Measurements from ENCODE around the gene ZNF784.

ZNF784 gene

DNA sequence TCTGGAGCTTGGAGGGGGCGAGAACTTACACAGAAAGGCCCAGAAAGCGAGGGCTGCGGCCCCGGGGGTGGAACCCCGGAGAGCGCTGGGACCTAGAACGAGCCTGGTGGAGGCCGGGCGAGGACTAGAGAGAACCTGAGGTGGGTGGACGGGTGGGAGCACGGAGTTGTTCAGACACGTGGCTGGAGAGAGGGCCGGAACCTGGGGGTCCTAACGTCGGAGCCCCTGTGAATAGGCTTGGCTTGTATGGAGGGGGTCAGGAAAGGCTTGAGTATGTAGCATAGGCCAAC lies 19.5 kb upstream of the ZNF784 start:
- Histone ChIP-seq H3K9me3 (ENCODE audit: control insufficient read depth in 1 of 2, low read length in 2 of 2) (no peaks in the 10 kb centered on the region), H3K4me3 (ENCODE audit: low read depth in 1 of 2, low read length in 2 of 2) (peak overlapping the region; percentile 65 to 91), H3K9ac (ENCODE audit: low read depth in 1 of 2, low read length in 2 of 2) (peak overlapping the region; percentile 62 to 81), H3K27me3 (ENCODE audit: control insufficient read depth in 1 of 2, insufficient read depth in 2 of 2, low read length in 2 of 2) (no peaks in the 10 kb centered on the region), H3K27ac (ENCODE audit: low read depth, low read length) (no peak overlapping the region), H3K36me3 (ENCODE audit: control insufficient read depth in 1 of 2, insufficient read depth in 2 of 2, low read length in 2 of 2) (peaks cover 9 to 14% of the 10 kb centered on the region in 2 donors), H3K4me1 (ENCODE audit: control insufficient read depth in 1 of 2, insufficient read depth in 2 of 2, low read length in 2 of 2) (peaks cover 32 to 53% of the 10 kb centered on the region in 2 donors)

DNA sequence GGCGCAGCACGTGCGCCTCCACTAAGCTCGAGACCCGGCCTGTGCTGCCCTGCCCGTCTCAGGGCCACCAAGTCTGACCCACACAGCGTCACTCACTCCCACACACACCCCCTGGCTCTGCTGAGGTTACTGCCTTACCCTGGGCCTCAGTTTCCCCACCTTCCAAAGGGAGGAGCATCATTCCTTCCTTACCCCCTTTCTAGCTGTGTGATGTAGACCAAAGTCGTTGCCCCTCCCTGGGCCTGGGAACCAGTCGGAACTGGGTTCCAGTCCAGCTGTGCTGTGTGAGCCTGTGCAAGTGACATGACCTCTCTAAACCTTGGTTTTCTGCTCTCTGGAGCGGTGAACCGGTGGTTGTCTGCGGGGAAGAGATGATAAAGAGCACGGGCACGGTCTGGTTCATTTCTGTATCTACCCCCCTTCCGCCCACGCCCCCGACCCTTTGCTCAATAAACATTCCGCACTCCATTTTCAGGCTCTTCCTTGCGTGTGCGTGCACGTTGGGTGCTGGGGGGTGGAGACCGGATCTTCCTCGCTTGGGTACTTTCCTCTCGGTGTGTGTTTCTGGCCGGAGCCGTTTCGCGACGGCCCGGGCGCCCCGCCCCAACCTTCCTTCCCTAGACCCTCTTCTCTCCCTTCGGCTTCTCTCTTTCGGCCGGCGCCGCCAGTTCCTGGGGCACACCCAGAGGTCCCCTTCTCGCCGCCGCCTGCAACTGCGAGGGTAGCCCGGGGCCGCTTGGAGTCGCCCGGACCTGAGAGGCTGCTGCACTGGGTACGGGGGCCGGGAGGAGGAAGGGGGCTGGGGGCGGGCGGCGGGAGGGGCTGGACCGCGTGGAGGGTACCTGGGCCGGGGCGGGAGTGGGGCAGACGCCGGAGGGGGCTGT lies 18.9 kb upstream of the ZNF784 start, which contains the start of gene ZNF581:
Gene ZNF581 (plus strand): TSS at position 647 of the 884 bp plus-strand sequence. CDS start 923 bp downstream, outside the sequence.
- Histone ChIP-seq H3K9me3 (ENCODE audit: control insufficient read depth in 1 of 2, low read length in 2 of 2) (no peaks in the 10 kb centered on the region), H3K27ac (ENCODE audit: low read depth, low read length) (peak within 1 kb of the TSS; percentile 23), H3K9ac (ENCODE audit: low read depth in 1 of 2, low read length in 2 of 2) (peak within 1 kb of the TSS; percentile 62 to 81), H3K4me3 (ENCODE audit: low read depth in 1 of 2, low read length in 2 of 2) (peak within 1 kb of the TSS; percentile 65 to 91), H3K36me3 (ENCODE audit: control insufficient read depth in 1 of 2, insufficient read depth in 2 of 2, low read length in 2 of 2) (peaks cover 9 to 14% of the 10 kb centered on the region in 2 donors), H3K4me1 (ENCODE audit: control insufficient read depth in 1 of 2, insufficient read depth in 2 of 2, low read length in 2 of 2) (peaks cover 32 to 49% of the 10 kb centered on the region in 2 donors), H3K27me3 (ENCODE audit: control insufficient read depth in 1 of 2, insufficient read depth in 2 of 2, low read length in 2 of 2) (no peaks in the 10 kb centered on the region)

DNA sequence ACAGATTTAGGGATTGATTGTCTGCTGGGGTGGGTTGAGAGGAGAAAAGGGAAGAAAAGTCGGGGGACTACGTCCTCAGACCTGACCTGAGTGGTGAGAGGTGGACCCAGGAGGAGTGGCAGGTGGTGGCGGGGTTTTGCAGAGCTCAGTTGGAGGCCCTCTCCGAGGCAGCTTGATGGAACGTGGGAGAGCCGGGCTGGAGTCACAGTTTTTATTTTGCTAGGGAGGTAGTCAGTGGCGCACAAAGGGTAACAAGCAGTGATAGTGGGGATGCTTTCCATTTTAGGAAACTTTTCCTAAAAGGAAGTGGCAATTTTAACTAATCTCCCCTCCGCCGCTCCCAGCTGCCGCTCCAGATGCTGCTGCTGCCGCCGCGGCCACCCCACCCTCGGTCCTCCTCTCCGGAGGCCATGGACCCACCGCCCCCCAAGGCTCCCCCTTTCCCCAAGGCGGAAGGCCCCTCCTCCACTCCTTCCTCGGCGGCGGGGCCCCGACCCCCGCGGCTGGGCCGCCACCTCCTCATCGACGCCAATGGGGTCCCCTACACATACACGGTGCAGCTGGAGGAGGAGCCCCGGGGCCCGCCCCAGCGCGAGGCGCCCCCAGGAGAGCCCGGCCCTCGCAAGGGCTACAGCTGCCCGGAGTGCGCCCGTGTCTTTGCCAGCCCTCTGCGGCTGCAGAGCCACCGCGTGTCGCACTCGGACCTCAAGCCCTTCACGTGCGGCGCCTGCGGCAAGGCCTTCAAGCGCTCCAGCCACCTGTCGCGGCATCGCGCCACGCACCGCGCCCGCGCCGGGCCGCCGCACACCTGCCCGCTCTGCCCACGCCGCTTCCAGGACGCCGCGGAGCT lies 18.0 kb upstream of the ZNF784 start:
- Histone ChIP-seq H3K4me3 (ENCODE audit: low read depth in 1 of 2, low read length in 2 of 2) (peak overlapping the region; percentile 65 to 91), H3K27ac (ENCODE audit: low read depth, low read length) (peak overlapping the region; percentile 23), H3K27me3 (ENCODE audit: control insufficient read depth in 1 of 2, insufficient read depth in 2 of 2, low read length in 2 of 2) (no peaks in the 10 kb centered on the region), H3K9me3 (ENCODE audit: control insufficient read depth in 1 of 2, low read length in 2 of 2) (no peaks in the 10 kb centered on the region), H3K9ac (ENCODE audit: low read depth in 1 of 2, low read length in 2 of 2) (peak overlapping the region; percentile 57 to 64), H3K36me3 (ENCODE audit: control insufficient read depth in 1 of 2, insufficient read depth in 2 of 2, low read length in 2 of 2) (peaks cover 9 to 14% of the 10 kb centered on the region in 2 donors), H3K4me1 (ENCODE audit: control insufficient read depth in 1 of 2, insufficient read depth in 2 of 2, low read length in 2 of 2) (peaks cover 27 to 46% of the 10 kb centered on the region in 2 donors)

DNA sequence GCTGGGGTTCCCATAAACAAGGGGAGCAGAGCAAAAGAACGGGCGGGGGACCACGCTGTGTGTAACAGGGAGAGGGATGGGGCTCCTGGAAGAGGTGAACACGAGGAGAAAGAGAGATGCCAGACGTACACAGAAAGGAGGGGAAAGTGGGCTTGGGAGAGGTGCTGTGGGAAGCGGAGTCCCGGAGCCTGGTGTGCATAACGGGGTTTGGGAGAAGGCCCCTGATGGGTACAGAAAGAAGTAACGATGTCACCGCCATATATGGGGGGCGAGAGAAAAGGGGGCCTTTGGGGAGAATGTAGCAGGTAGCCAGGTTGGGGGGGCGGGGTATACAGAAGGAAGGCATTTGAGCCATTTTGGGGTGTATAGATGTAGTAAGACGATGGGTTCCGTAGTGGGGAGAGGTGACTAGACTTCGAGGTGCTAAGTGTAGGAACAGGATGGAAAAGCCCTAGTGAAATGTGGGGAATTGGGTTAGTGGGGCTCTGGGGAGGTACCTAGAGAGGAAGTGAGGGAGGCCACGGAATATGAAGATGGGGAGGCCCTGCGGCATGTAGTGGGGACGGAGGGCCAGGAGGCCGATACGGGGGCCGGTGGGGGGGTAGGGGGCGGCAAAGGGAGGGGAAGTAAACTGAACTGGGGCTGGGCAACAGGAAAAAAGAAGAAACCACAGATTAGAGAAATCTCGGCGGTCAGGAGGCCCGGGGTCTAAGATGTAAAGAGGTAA lies 17.2 kb upstream of the ZNF784 start:
- H3K27me3 ChIP-seq (ENCODE audit: control insufficient read depth in 1 of 2, insufficient read depth in 2 of 2, low read length in 2 of 2) = no peaks in the 10 kb centered on the region
- H3K9ac ChIP-seq (ENCODE audit: low read depth in 1 of 2, low read length in 2 of 2) = peak overlapping the region; percentile 57 to 67
- H3K9me3 ChIP-seq (ENCODE audit: control insufficient read depth in 1 of 2, low read length in 2 of 2) = no peaks in the 10 kb centered on the region
- peak overlapping the region; percentile 65 to 91 for H3K4me3 ChIP-seq (ENCODE audit: low read depth in 1 of 2, low read length in 2 of 2)
- peaks cover 9 to 14% of the 10 kb centered on the region in 2 donors for H3K36me3 ChIP-seq (ENCODE audit: control insufficient read depth in 1 of 2, insufficient read depth in 2 of 2, low read length in 2 of 2)
- H3K27ac ChIP-seq (ENCODE audit: low read depth, low read length) = peak overlapping the region; percentile 60
- peaks cover 25 to 44% of the 10 kb centered on the region in 2 donors for H3K4me1 ChIP-seq (ENCODE audit: control insufficient read depth in 1 of 2, insufficient read depth in 2 of 2, low read length in 2 of 2)

DNA sequence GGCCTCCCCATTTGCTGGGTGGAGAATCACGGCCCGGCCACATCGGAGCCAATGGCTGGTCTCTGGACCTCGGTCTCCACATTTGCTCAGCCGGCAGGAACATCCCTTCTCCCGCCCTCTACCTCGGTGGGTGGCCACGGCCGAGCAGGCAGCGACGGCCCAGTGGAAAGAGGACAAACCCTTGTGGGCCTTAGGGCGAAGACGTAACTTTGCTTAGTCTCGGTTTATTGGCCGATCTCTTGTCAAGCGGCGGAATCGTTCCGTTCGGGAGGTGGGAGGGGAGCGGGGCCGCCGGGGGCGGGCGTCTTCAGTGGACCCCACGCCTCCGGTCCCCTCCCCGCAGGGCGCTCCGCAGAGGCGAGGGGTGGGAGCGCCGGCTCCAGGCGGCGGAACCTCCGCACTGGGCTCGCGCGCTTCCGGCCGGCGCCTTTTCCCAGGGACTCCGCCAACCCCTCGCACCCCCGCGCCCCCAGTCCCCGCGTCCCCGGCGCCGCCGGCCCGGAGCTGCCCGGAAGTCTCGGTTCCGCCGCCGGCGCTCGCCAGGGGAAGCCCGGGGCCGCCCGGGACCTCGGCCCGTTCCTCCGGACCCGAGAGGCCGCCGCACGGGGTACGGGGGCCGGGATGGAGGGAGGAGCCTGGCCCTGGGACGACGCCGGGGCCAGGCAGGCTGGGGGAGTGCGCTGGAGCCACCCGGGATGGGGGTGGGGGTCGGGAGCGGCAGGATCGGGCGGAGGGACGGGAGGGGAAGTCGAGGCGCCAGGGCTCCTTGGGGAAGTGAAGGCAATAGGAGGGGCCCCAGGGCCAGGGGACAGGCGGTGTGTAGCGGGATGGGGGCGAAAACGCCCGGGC lies 16.4 kb upstream of the ZNF784 start, which contains the start of gene ZNF580:
Gene ZNF580 (plus strand): TSS at position 426 of the 849 bp plus-strand sequence. CDS start 1,507 bp downstream, outside the sequence.
- H3K27me3 ChIP-seq (ENCODE audit: control insufficient read depth in 1 of 2, insufficient read depth in 2 of 2, low read length in 2 of 2) = no peaks in the 10 kb centered on the region
- peak within 1 kb of the TSS; percentile 67 for H3K27ac ChIP-seq (ENCODE audit: low read depth, low read length)
- peaks cover 9 to 14% of the 10 kb centered on the region in 2 donors for H3K36me3 ChIP-seq (ENCODE audit: control insufficient read depth in 1 of 2, insufficient read depth in 2 of 2, low read length in 2 of 2)
- H3K4me1 ChIP-seq (ENCODE audit: control insufficient read depth in 1 of 2, insufficient read depth in 2 of 2, low read length in 2 of 2) = peaks cover 33 to 52% of the 10 kb centered on the region in 2 donors
- peak within 1 kb of the TSS; percentile 65 to 78 for H3K4me3 ChIP-seq (ENCODE audit: low read depth in 1 of 2, low read length in 2 of 2)
- H3K9ac ChIP-seq (ENCODE audit: low read depth in 1 of 2, low read length in 2 of 2) = peak within 1 kb of the TSS; percentile 57 to 77
- no peaks in the 10 kb centered on the region for H3K9me3 ChIP-seq (ENCODE audit: control insufficient read depth in 1 of 2, low read length in 2 of 2)

DNA sequence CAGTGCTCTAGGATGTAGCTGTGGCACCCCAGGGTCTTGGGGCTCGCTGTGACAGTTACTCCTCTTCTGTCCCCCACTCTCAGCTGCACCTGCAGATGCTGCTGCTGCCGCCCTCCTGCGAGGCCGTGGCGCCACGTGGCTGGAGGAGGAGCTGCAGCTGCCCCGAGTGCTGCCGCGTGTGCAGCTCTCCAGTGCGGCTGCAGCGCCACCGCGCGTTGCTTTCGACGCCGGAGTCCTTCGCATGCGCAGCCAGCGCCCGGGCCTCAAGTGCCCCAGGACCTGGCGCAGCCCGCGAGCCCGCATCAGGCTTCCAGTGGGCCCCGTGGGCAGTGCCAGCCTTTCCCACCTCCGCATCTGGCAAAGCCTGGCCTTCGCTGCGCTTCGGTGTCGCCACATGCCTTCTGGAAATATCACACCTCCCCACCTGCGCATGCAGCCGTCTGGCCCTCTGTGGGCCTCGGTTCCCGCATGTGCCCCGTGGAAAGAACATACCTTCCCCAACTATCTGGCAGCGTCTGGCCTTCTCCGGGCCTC lies 15.7 kb upstream of the ZNF784 start:
- Histone ChIP-seq H3K9ac (ENCODE audit: low read depth in 1 of 2, low read length in 2 of 2) (peak overlapping the region; percentile 48 to 77), H3K27me3 (ENCODE audit: control insufficient read depth in 1 of 2, insufficient read depth in 2 of 2, low read length in 2 of 2) (no peaks in the 10 kb centered on the region), H3K36me3 (ENCODE audit: control insufficient read depth in 1 of 2, insufficient read depth in 2 of 2, low read length in 2 of 2) (peaks cover 6 to 7% of the 10 kb centered on the region in 2 donors), H3K27ac (ENCODE audit: low read depth, low read length) (no peak overlapping the region), H3K9me3 (ENCODE audit: control insufficient read depth in 1 of 2, low read length in 2 of 2) (no peaks in the 10 kb centered on the region), H3K4me1 (ENCODE audit: control insufficient read depth in 1 of 2, insufficient read depth in 2 of 2, low read length in 2 of 2) (peaks cover 36 to 58% of the 10 kb centered on the region in 2 donors), H3K4me3 (ENCODE audit: low read depth in 1 of 2, low read length in 2 of 2) (peak overlapping the region; percentile 65 to 78)

DNA sequence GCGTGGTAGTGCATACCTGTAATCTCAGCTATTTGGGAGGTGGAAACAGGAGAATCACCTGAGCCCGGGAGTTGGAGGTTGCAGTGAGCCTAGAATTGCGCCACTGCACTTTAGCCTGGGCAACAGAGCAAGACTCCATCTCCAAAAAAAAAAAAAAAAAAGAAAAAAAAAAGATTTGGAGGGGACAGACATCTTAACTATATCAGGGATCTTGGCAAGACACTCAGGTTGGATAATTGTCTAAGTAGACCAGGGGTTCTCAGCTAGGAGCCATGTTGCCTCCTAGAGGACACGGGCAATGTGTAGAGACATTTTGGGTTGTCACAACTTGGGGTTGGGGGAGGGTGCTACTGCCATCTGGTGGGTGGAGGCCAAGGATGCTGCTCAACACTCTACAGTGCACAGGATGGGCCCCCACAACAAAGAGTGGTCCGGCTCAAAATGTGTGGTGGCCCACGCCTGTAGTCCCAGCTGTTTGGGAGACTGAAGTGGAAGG lies 14.5 kb upstream of the ZNF784 start:
- Histone ChIP-seq H3K36me3 (ENCODE audit: control insufficient read depth in 1 of 2, insufficient read depth in 2 of 2, low read length in 2 of 2) (no peaks in the 10 kb centered on the region), H3K4me1 (ENCODE audit: control insufficient read depth in 1 of 2, insufficient read depth in 2 of 2, low read length in 2 of 2) (peaks cover 28 to 46% of the 10 kb centered on the region in 2 donors), H3K9ac (ENCODE audit: low read depth in 1 of 2, low read length in 2 of 2) (no peak overlapping the region), H3K27me3 (ENCODE audit: control insufficient read depth in 1 of 2, insufficient read depth in 2 of 2, low read length in 2 of 2) (no peaks in the 10 kb centered on the region), H3K9me3 (ENCODE audit: control insufficient read depth in 1 of 2, low read length in 2 of 2) (no peaks in the 10 kb centered on the region), H3K27ac (ENCODE audit: low read depth, low read length) (no peak overlapping the region), H3K4me3 (ENCODE audit: low read depth in 1 of 2, low read length in 2 of 2) (no peak overlapping the region)

DNA sequence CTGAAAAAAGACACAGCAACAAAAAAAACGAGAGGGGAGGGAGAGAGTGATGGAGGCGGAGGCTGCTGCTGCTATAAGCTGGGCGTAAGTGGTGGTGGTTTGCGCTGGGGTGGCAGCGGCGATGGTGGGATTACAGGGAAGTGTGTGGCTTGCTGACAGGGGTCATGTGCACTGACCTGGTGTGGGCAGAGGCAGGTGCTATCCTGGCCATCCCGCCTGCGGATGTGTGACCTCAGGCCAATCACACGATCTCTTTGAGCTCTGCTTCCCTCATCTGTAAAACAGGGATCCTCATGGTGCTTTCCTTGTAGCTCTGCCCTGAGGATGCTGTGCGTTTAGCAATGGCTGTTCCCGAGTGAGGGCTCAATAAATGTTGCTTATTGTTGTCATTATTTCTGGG lies 13.2 kb upstream of the ZNF784 start:
- Histone ChIP-seq H3K4me3 (ENCODE audit: low read depth in 1 of 2, low read length in 2 of 2) (no peak overlapping the region), H3K4me1 (ENCODE audit: control insufficient read depth in 1 of 2, insufficient read depth in 2 of 2, low read length in 2 of 2) (peaks cover 24 to 39% of the 10 kb centered on the region in 2 donors), H3K27ac (ENCODE audit: low read depth, low read length) (no peak overlapping the region), H3K9ac (ENCODE audit: low read depth in 1 of 2, low read length in 2 of 2) (no peak overlapping the region), H3K9me3 (ENCODE audit: control insufficient read depth in 1 of 2, low read length in 2 of 2) (no peaks in the 10 kb centered on the region), H3K27me3 (ENCODE audit: control insufficient read depth in 1 of 2, insufficient read depth in 2 of 2, low read length in 2 of 2) (no peaks in the 10 kb centered on the region), H3K36me3 (ENCODE audit: control insufficient read depth in 1 of 2, insufficient read depth in 2 of 2, low read length in 2 of 2) (no peaks in the 10 kb centered on the region)

DNA sequence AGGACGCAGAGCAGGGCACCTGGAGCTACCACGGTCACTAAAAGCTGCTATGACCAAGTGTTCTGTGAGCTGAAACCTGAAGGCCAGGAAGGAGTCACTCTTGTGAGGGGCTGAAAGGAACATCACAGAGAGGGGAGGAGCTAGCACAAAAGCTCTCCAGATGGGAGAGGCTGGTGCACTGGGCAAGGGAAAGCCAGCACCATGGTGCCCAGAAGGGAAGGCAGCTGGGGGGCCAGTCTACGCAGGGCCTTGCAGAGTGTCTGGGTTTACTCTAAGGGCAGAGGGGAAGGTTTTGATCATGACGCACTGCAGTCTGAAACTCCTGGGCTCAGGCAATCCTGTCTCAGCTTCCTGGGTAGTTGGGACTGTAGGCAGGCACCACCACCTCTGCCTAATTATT lies 12.4 kb upstream of the ZNF784 start:
- H3K9ac ChIP-seq (ENCODE audit: low read depth in 1 of 2, low read length in 2 of 2) = no peak overlapping the region
- H3K4me3 ChIP-seq (ENCODE audit: low read depth in 1 of 2, low read length in 2 of 2) = peak overlapping the region in 1 of 2 donors; percentile 92
- no peaks in the 10 kb centered on the region for H3K36me3 ChIP-seq (ENCODE audit: control insufficient read depth in 1 of 2, insufficient read depth in 2 of 2, low read length in 2 of 2)
- H3K4me1 ChIP-seq (ENCODE audit: control insufficient read depth in 1 of 2, insufficient read depth in 2 of 2, low read length in 2 of 2) = peaks cover 16 to 41% of the 10 kb centered on the region in 2 donors
- no peaks in the 10 kb centered on the region for H3K9me3 ChIP-seq (ENCODE audit: control insufficient read depth in 1 of 2, low read length in 2 of 2)
- no peaks in the 10 kb centered on the region for H3K27me3 ChIP-seq (ENCODE audit: control insufficient read depth in 1 of 2, insufficient read depth in 2 of 2, low read length in 2 of 2)
- no peak overlapping the region for H3K27ac ChIP-seq (ENCODE audit: low read depth, low read length)
